Mesenteric fat pad (tissue), 1 donor: ENCODE data around the gene PKDCC. TPM values are rescaled to one million over a fixed set of nuclear protein-coding genes. Genes with fewer than 3 reads are reported as not detected.

Experiments used
- DNase-seq: peaks from one replicate; pipeline ENCODE4 v3.0.0-alpha.2; 2020; ENCODE audit warnings: low spot score
- total RNA-seq: library from RNA; stranded (reverse); fragmentation: NEBNext Ultra II Directional; extraction: Animal tissue kit (Norgen Biotek cat#: 25700); gene quantifications from one replicate; pipeline ENCODE4 v1.2.1, GENCODE V29; 2021
- donor health status: DM: yes; HTN: yes; CAD: no.

The PKDCC gene
- total RNA-seq, 1 donor from 2014 or later = 289 TPM

- DNase-seq = no peak
Measured at GRCh38 chr2:42104621-42105020, 56.8 kb downstream of the PKDCC start.

DNA sequence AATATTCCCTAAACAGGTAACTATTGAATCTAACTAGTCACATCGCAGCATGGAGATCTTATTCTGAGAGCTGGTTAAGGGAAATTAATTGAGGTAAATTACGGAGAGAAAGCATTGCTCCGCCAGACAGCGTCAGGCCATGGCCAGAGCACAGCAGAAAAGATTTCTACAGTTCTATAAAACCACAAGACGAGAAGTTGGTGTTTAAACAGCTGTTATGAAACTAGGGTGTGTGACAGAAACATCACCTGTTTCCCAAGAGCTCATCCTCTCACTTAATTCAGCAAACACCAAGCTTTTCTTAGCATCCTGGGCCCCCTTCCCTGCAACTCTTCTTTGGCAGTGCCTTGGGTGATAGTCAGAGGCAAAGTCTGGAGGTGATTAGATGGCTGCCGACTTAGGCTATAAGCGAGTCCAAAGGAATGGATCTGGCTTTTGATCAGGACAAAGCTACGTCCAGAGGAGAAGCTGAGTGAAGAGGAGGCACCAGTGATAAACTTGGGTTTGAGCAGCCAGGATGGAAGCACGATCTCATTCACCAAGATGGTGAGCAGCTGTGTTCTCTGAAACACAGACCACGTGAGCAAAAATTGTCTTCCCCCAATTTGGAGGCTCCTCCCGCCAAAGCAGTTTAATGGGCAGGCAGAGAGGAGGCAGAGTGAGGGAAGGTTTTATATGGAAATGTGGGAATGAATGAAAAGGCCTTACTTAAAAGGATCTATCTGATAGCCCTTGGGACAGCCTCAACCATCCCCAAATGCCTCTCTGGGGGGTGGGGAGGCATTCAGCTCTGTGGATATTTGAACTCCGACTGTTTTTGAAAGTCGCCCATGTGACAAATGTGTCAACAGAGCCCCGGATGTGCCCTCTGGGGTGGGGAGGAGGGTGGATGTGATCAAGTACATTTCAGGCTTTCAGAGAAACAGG, 57.8 kb downstream of the PKDCC start:
- DNase-seq = no peak

GRCh38 chr2:42106257-42106816, 58.5 kb downstream of the PKDCC start:
- DNase-seq = no peak

- no peak for DNase-seq
Measured at GRCh38 chr2:42107249-42108042, 59.6 kb downstream of the PKDCC start.

Other genes with a start within 250 kb of the PKDCC start
- 46.2 TPM for gene EML4, start 121.3 kb downstream of the PKDCC start, total RNA-seq